Measurements from ENCODE around the gene UBAC1.

The UBAC1 gene

DNA sequence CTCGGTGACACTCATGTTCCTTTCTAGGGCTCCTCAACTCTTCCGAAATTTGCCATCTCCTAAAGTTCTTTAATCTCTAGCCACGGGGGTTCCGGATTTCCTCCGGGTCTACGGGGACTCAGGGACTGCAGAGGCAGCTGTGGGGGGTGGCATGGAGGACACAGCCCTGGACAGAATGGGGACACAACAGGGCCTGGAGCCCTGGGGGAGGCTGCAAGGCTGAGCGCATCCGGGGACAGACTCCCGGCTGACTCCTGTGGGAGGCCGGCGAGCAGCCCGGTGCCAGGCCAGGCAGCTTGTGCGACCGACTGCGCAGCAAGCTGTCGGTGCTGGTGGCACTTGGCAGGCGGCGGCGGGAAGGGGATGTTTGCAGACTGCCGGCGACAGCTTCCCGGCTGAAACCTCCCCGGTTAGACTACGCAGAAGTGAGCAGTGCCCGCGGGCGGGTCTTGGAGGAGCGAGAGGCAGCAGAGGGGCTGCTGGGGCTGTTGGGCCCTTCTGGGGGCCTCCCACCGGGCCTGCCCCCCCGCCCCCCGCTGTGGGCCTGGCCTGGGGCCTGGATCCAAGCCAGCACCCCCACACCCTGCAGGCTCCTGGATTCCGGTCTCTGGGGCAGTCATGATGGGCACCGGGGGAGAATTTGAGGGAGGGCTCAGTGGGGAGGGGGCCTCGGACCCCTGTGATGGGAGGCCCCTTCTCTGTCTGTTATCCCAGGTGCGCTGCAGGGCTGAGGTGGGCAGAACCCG, 28.7 kb upstream of the UBAC1 start:
- TF ChIP-seq, protein P1, sequence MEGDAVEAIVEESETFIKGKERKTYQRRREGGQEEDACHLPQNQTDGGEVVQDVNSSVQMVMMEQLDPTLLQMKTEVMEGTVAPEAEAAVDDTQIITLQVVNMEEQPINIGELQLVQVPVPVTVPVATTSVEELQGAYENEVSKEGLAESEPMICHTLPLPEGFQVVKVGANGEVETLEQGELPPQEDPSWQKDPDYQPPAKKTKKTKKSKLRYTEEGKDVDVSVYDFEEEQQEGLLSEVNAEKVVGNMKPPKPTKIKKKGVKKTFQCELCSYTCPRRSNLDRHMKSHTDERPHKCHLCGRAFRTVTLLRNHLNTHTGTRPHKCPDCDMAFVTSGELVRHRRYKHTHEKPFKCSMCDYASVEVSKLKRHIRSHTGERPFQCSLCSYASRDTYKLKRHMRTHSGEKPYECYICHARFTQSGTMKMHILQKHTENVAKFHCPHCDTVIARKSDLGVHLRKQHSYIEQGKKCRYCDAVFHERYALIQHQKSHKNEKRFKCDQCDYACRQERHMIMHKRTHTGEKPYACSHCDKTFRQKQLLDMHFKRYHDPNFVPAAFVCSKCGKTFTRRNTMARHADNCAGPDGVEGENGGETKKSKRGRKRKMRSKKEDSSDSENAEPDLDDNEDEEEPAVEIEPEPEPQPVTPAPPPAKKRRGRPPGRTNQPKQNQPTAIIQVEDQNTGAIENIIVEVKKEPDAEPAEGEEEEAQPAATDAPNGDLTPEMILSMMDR (IDR thresholded peaks at IDR 0.05; ENCODE audit: low read depth, low read length, missing control alignments): no peak
- no peak for DNase-seq (ENCODE audit: extremely low read depth, low read depth)
- no peak overlapping the region for H3K4me3 ChIP-seq (replicated peaks; ENCODE audit: low read depth, low read length)

DNA sequence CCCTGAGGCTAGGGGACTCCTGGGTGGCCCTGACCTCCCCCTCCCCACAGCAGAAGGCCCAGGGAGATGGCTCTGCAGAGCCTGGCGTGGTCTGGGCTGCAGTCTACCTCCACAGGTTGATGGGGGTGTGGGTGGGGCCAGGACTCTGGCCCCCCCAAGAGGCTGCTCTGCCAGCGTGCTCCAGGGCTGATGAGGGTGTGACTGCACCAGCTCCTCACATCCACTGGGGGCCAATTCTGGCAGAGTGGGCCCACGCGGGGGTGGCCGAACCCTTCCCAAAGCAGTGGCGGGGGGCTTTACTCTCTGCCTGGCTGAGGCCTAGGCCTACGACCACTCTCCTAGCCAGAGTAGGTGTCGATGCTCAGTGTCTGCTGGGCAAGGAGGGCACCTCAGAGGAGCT, 28.0 kb upstream of the UBAC1 start:
- no peak overlapping the region for H3K4me3 ChIP-seq (replicated peaks; ENCODE audit: low read depth, low read length)
- no peak for DNase-seq (ENCODE audit: extremely low read depth, low read depth)
- TF ChIP-seq, protein P1 (IDR thresholded peaks at IDR 0.05; ENCODE audit: low read depth, low read length, missing control alignments): no peak

DNA sequence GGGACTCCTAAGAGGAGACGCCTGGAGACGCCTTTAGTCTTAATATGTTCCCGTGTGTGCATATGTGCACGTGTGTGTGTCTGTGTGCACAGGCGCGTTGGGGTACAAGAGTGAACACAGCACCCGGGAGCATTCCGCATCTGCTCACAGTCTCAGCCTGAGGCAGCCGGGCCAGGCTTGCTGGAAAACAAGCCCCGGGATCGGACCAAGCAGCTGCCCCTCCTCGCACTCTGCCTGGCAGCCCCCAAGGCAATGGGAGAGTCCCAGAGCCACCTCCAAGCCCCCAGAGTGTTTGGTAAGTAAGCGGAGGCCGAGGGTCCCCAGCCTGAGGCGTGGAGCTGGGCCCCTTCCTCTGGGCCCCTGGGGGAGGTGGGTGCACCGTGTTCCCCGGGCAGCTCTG, 27.3 kb upstream of the UBAC1 start:
- no peak for DNase-seq (ENCODE audit: extremely low read depth, low read depth)
- TF ChIP-seq, protein P1 (IDR thresholded peaks at IDR 0.05; ENCODE audit: low read depth, low read length, missing control alignments): no peak
- H3K4me3 ChIP-seq (replicated peaks; ENCODE audit: low read depth, low read length): no peak overlapping the region

DNA sequence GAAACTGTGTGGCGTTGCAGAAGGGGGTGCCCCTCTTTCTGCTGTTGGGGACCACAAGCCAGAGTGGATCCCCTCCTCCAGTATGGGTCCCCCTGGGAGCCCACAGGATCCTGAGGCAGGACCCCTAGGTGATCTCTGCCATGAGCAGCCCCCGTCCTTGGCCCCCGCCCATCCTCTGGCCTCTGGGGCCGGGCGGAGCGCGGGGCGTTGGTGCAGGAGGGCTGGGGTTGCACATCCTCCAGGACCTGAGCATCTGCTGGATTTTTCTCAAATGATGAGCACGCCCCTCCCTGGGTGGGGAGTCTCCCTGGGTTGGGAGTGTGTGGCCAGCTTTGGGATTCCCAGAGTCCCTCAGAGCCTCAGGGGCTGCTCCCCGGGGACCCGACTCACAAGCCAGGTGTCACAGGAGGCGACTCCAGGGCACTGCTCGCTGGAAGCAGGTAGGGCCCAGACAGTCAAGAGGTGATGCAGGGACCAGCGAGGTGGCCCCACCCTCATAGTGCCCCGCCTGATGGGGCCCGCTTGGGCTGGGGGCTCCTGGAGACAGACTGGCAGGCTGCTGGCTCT, 26.7 kb upstream of the UBAC1 start:
- H3K4me3 ChIP-seq (replicated peaks; ENCODE audit: low read depth, low read length): no peak overlapping the region
- no peak for DNase-seq (ENCODE audit: extremely low read depth, low read depth)
- TF ChIP-seq, protein P1 (IDR thresholded peaks at IDR 0.05; ENCODE audit: low read depth, low read length, missing control alignments): no peak

DNA sequence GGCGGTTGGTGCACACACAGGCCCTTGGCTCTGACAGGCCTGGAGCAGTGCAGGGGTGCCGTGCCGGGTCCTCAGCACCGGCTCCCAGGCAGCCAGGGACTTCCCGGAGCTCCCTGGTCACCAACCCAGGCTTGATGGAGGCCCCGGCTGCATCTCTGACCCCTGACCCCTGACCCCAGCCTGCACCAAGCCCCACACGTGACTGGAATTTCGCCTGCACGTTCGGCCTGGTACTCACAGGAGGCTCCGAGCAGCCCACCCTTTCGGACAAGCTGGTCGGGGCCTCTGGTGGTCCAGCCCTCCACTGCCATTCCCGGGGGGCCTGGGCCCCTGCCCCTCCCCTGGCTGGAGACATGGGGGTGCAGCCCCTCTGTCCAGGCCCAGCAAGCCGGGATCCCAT, 25.4 kb upstream of the UBAC1 start:
- TF ChIP-seq, protein P1 (IDR thresholded peaks at IDR 0.05; ENCODE audit: low read depth, low read length, missing control alignments): no peak
- no peak overlapping the region for H3K4me3 ChIP-seq (replicated peaks; ENCODE audit: low read depth, low read length)
- DNase-seq (ENCODE audit: extremely low read depth, low read depth): no peak

DNA sequence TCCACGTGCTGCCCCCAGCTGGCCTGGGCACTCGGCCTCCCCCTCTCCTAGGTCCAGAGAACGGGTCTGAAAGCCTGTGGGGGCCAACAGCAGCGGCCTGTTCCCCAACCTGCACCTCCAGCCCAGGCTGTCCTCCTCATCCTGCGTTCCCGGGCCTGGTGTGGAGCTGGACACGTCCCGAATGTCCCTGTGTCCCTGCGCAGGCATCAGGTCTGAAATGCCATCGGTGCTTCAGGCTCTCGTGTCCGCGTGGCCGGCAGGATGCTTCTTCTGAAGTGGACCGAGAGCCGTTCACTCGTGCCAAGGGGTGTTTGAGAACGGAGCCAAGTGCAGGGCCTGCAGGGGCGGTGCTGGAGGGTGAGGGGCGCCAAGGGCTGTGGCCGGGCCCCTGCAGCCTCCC, 24.7 kb upstream of the UBAC1 start:
- H3K4me3 ChIP-seq (replicated peaks; ENCODE audit: low read depth, low read length): no peak overlapping the region
- TF ChIP-seq, protein P1 (IDR thresholded peaks at IDR 0.05; ENCODE audit: low read depth, low read length, missing control alignments): no peak
- DNase-seq (ENCODE audit: extremely low read depth, low read depth): no peak

DNA sequence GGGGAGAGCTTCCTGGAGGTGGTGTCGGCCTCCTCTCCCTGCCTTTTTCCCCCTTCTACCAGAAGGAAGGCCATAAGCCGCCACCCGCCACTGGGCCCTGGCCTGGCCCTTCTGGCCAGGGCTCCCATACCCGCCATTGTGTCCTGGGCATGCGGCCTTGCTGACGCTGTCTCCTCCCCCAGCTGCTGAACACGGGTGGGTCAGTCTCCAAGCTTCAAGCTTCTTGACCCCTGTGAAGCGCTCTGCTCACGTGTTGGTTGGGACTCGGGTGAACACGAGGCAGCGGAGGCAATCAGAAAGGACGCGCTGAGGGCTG, 24.2 kb upstream of the UBAC1 start:
- H3K4me3 ChIP-seq (replicated peaks; ENCODE audit: low read depth, low read length): no peak overlapping the region
- DNase-seq (ENCODE audit: extremely low read depth, low read depth): no peak
- TF ChIP-seq, protein P1 (IDR thresholded peaks at IDR 0.05; ENCODE audit: low read depth, low read length, missing control alignments): no peak

All from HFF-Myc (cell line).